ENCODE measurements around the gene GPC3. TPM values are rescaled to one million over a fixed set of nuclear protein-coding genes. Genes with fewer than 3 reads are reported as not detected.
"Not testable (repeated sequence)": the region's sequence is repeated elsewhere in the genome, so short reads cannot be mapped to it uniquely, and the experiment has no call there.

The GPC3 gene
- total RNA-seq, 1 donor from 2014 or later = 628 TPM

DNA sequence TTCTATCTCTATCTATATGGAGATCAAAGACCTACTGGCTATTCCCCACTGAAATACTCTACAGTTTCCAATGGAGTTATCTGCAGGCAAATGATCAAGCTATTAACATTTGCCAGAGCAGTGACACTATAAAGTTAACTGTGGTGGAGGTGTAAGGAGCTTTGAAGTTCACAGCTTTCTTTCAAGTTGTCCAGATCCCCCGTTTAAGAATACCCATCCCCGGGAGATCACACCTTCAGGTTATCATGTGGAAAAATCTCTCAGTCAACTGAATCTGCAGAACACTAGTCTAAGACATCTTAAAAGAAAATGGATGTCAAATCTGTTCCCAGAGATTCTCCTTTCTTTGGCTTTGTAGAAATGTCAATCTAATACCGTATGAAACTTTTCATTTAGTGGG is 80.1 kb downstream of the GPC3 start:
- Mint-ChIP-seq H3K36me3 (peaks cover 13% of the 10 kb centered on the region), H3K9me3 (no peaks in the 10 kb centered on the region), H3K27ac (no peak overlapping the region), H3K4me1 (ENCODE audit: unreplicated experiment) (peaks cover 17% of the 10 kb centered on the region), H3K4me3 (no peak overlapping the region), H3K27me3 (no peaks in the 10 kb centered on the region)
- TF ChIP-seq, protein P1, sequence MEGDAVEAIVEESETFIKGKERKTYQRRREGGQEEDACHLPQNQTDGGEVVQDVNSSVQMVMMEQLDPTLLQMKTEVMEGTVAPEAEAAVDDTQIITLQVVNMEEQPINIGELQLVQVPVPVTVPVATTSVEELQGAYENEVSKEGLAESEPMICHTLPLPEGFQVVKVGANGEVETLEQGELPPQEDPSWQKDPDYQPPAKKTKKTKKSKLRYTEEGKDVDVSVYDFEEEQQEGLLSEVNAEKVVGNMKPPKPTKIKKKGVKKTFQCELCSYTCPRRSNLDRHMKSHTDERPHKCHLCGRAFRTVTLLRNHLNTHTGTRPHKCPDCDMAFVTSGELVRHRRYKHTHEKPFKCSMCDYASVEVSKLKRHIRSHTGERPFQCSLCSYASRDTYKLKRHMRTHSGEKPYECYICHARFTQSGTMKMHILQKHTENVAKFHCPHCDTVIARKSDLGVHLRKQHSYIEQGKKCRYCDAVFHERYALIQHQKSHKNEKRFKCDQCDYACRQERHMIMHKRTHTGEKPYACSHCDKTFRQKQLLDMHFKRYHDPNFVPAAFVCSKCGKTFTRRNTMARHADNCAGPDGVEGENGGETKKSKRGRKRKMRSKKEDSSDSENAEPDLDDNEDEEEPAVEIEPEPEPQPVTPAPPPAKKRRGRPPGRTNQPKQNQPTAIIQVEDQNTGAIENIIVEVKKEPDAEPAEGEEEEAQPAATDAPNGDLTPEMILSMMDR (conservative IDR thresholded peaks at IDR 0.05) = no peak
- no peak for DNase-seq (ENCODE audit: extremely low spot score, unreplicated experiment)

DNA sequence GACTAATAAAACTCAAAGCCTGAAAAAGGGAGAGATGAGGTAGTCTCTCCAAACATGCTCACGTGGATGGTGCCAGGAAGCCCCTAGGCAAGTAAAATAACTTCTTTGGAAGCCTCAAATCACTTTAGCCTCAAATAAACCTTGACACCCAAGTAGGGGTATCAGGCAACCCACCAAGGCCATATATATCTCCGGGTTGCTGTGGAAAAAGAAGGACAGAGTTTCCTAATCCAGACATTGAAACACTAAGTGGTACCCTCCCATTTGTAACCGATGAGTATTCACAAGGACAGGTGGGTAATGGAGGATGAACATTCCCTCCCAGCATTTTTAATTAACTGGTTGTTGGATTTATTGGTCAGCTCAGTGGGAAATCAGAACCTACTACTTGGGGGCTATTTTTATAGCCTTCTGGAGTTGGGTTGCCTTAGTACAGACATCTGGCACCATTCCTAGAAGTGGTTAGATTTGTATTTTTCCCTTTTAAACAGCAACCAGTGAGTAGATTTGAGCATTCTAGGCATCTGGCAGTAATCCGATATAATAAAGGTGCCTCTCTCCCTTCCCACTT is 87.7 kb downstream of the GPC3 start:
- H3K4me3 Mint-ChIP-seq = no peak overlapping the region
- peaks cover 17% of the 10 kb centered on the region for H3K4me1 Mint-ChIP-seq (ENCODE audit: unreplicated experiment)
- TF ChIP-seq, protein P1 (conservative IDR thresholded peaks at IDR 0.05) = no peak
- no peak for DNase-seq (ENCODE audit: extremely low spot score, unreplicated experiment)
- no peak overlapping the region for H3K27ac Mint-ChIP-seq
- no peaks in the 10 kb centered on the region for H3K9me3 Mint-ChIP-seq
- H3K36me3 Mint-ChIP-seq = peaks cover 11% of the 10 kb centered on the region
- no peaks in the 10 kb centered on the region for H3K27me3 Mint-ChIP-seq

DNA sequence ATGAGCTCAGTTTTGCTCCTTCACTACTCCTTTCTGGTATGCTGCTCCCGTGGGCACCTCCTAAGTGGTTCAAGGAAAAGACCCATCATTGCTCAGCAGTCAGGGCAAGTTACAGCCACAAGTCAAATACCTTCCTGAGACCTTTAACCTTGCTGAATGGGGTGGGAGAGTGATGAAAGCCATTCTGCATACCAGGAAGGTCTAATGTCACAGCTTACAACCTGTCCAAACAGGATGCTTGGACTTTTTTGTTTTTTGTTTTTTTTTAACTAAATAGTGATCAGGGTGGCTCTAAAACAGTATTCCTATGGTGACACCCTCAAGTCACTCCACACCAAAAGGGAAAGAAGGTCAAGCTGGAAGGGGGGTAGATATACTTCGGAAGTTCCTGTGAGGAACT is 93.1 kb downstream of the GPC3 start:
- no peak for DNase-seq (ENCODE audit: extremely low spot score, unreplicated experiment)
- H3K4me1 Mint-ChIP-seq (ENCODE audit: unreplicated experiment) = peaks cover 10% of the 10 kb centered on the region
- no peaks in the 10 kb centered on the region for H3K27me3 Mint-ChIP-seq
- H3K27ac Mint-ChIP-seq = no peak overlapping the region
- H3K9me3 Mint-ChIP-seq = no peaks in the 10 kb centered on the region
- TF ChIP-seq, protein P1 (conservative IDR thresholded peaks at IDR 0.05) = no peak
- no peak overlapping the region for H3K4me3 Mint-ChIP-seq
- H3K36me3 Mint-ChIP-seq = peaks cover 15% of the 10 kb centered on the region

DNA sequence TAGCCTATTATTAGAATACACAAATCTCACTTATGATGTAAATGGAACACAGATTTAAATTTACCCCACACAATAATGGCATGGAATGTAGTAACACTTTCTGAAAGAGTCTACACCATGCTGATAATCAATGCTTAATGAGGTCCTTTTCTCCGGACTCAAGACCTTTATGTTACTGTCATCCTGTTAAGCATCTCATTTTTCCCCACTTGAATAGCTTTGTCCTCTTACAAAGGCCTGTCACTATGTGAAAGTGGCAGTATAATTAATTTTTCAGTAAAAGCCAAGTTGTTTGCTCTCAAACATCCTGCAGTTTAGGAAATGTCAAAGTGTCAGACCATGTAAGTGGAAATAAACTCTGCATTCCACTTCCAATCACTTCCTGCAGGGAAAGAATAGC is 96.4 kb downstream of the GPC3 start:
- no peak overlapping the region for H3K27ac Mint-ChIP-seq
- peaks cover 16% of the 10 kb centered on the region for H3K36me3 Mint-ChIP-seq
- DNase-seq (ENCODE audit: extremely low spot score, unreplicated experiment) = no peak
- no peak overlapping the region for H3K4me3 Mint-ChIP-seq
- TF ChIP-seq, protein P1 (conservative IDR thresholded peaks at IDR 0.05) = no peak
- H3K4me1 Mint-ChIP-seq (ENCODE audit: unreplicated experiment) = peaks cover 13% of the 10 kb centered on the region
- no peaks in the 10 kb centered on the region for H3K9me3 Mint-ChIP-seq
- no peaks in the 10 kb centered on the region for H3K27me3 Mint-ChIP-seq

DNA sequence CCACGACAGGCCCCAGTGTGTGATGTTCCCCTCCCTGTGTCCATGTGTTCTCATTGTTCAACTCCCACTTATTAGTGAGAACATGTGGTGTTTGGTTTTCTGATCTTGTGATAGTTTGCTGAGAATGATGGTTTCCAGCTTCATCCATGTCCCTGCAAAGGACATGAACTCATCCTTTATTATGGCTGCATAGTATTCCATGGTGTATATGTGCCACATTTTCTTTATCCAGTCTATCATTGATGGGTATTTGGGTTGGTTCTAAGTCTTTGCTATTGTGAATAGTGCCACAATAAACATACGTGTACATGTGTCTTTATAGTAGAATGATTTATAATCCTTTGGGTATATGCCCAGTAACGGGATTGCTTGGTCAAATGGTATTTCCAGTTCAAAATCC is 97.3 kb downstream of the GPC3 start:
- not testable (repeated sequence) for DNase-seq (ENCODE audit: extremely low spot score, unreplicated experiment); H3K4me3 Mint-ChIP-seq; H3K27ac Mint-ChIP-seq; H3K27me3 Mint-ChIP-seq; H3K9me3 Mint-ChIP-seq
- Mint-ChIP-seq H3K4me1 (ENCODE audit: unreplicated experiment) (peaks cover 19% of the 10 kb centered on the region), H3K36me3 (peaks cover 16% of the 10 kb centered on the region)

DNA sequence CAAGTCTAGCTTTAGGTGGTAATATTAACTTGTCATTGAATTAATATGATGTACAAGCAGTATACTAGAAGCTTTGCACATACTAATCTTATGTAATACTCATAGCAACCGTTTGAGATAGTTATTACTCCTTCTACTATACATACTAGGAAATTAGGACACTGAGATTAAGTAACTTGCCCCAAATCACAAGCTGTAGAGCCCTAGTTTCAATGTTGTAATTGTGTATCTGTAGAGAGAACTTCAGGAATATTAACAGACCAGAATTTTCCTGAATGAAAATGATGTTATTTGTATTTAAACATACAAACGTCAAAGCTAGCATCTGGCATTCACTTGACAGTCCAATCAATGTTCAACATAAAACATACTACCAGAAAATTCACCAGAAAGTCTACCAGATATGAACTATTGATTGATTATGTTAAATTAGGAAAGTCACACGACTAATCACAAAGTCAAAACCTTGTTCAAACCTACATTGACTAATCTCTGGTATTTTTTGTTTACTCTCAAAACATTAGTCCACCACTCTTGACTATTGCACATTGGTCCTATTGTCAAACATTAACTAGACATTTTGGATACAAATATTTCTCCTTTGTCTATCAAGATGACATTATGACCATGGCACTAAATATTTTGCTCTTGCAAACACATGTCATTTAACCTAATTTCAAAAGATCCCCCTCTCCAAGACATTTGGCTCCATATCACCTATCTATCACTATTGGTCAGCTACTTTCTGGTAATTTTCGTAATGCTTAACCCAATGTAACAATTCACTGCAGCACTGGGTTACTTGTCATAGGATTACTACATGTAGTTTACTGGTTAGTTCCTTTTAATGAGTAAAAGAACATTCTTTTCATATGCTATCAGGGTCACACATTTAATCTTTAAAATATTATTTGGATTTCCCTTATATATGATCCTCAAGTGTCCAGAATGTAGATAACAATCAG is 100.7 kb downstream of the GPC3 start:
- Mint-ChIP-seq H3K4me3 (no peak overlapping the region), H3K27me3 (no peaks in the 10 kb centered on the region), H3K4me1 (ENCODE audit: unreplicated experiment) (peaks cover 39% of the 10 kb centered on the region), H3K36me3 (peaks cover 16% of the 10 kb centered on the region), H3K9me3 (no peaks in the 10 kb centered on the region), H3K27ac (no peak overlapping the region)
- no peak for DNase-seq (ENCODE audit: extremely low spot score, unreplicated experiment)
- TF ChIP-seq, protein P1 (conservative IDR thresholded peaks at IDR 0.05) = no peak

All from type B pancreatic cell (in vitro differentiated cells).